ENCODE measurements around the gene DLG1. TPM values are rescaled to one million over a fixed set of nuclear protein-coding genes. Genes with fewer than 3 reads are reported as not detected.

The DLG1 gene
- total and polyA plus RNA-seq, 2 of the 4 experiments (the other 2 are of a cell fraction), result 21.2 to 57.7 TPM

DNA sequence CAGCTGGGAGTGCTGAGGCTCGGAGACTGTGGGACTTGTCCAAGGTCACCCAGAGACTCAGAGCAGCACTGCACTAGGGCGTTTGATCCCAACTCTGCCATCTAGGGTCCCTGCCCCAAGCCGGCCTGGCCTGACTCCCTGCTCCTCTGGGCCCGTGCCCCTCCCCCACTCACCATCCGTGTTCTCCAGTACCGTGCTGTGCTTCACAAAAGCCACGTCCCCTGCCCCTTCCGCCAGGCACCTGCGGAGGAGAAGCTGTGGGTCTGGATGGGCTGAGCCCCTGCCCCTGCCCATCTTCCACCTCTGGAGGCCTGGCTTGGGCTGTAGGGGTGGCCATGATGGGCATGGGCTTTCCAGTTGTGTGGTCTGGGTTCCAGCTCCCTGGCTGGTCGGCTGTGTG, 277.2 kb downstream of the DLG1 start:
- intact Hi-C loops (cut with micrococcal nuclease) (no loop called here), dilution Hi-C loops (cut with HindIII; ENCODE audit: low sequenced_read_pairs, unreplicated experiment) (no loop called here), in situ Hi-C loops (cut with MboI; ENCODE audit: low sequenced_read_pairs) (no loop called here)
- no peak overlapping the region for H3K27ac ChIP-seq (ENCODE audit: insufficient read depth, low read length)
- no CpG with 5 or more reads among the region's 10 CpGs for WGBS, 2 experiments (ENCODE audit: extremely low coverage in 2 of 2, insufficient read length in 1 of 2)
- no peak overlapping the region for H4K5ac ChIP-seq (ENCODE audit: low read depth, low read length)
- no peak overlapping the region for H2BK20ac ChIP-seq (ENCODE audit: low read depth, low read length)
- no peaks in the 10 kb centered on the region for H3K36me3 ChIP-seq (ENCODE audit: control insufficient read depth, insufficient read depth, low read length)
- H3K4me3 ChIP-seq (ENCODE audit: insufficient read depth, low read depth, low read length), result no peak overlapping the region
- no peak overlapping the region for H2BK5ac ChIP-seq (ENCODE audit: low read depth, low read length, poor library complexity, severe bottlenecking)
- no peak overlapping the region for H3K18ac ChIP-seq (ENCODE audit: low read depth, low read length)
- no peak overlapping the region for H3K14ac ChIP-seq (replicated peaks; ENCODE audit: low read depth, low read length)
- no peak overlapping the region for H3K4me2 ChIP-seq (ENCODE audit: low read depth, low read length)
- no peak overlapping the region for H4K91ac ChIP-seq (ENCODE audit: insufficient read depth, low read depth, low read length)
- no peak for DNase-seq
- no peak overlapping the region for H4K8ac ChIP-seq (ENCODE audit: low read depth in 2 of 2, low read length in 2 of 2)
- ChIA-PET POLR2A (ENCODE audit: unreplicated experiment) (no interaction called here), CTCF (no interaction called here)
- no peak overlapping the region for H3K56ac ChIP-seq (ENCODE audit: extremely low read depth, insufficient read depth, low read length)
- H3K4ac ChIP-seq (ENCODE audit: low read depth, low read length), result no peak overlapping the region
- no peaks in the 10 kb centered on the region for H3K9me3 ChIP-seq (ENCODE audit: control insufficient read depth, insufficient read depth, low read length)
- H2BK120ac ChIP-seq (ENCODE audit: low read depth, low read length), result no peak overlapping the region
- H2BK15ac ChIP-seq (ENCODE audit: low read depth, low read length), result no peak overlapping the region
- H3K23ac ChIP-seq (ENCODE audit: low read depth, low read length), result no peak overlapping the region
- H3K9ac ChIP-seq (ENCODE audit: low read depth, low read length), result no peak overlapping the region
- no peaks in the 10 kb centered on the region for H4K20me1 ChIP-seq (ENCODE audit: insufficient read depth, low read length)
- H2AFZ ChIP-seq (replicated peaks; ENCODE audit: low read length, poor library complexity), result no peak overlapping the region
- H3K4me1 ChIP-seq (ENCODE audit: control insufficient read depth, insufficient read depth, low read length), result no peaks in the 10 kb centered on the region
- no peak overlapping the region for H2AK5ac ChIP-seq (ENCODE audit: low read depth, low read length)
- no peaks in the 10 kb centered on the region for H3K9me1 ChIP-seq (ENCODE audit: insufficient read depth, low read length)
- TF ChIP-seq CHD1 (IDR thresholded peaks at IDR 0.05; ENCODE audit: low read depth, low read length), result no peak
- TF ChIP-seq RAD21 (IDR thresholded peaks at IDR 0.05; ENCODE audit: low read length), result no peak
- TF ChIP-seq CEBPB (IDR thresholded peaks at IDR 0.05; ENCODE audit: low read depth, low read length), result no peak
- TF ChIP-seq NFE2L2 (IDR thresholded peaks at IDR 0.05; ENCODE audit: low read depth, low read length), result no peak
- no peak for TF ChIP-seq RFX5 (IDR thresholded peaks at IDR 0.05; ENCODE audit: low read depth, low read length)
- TF ChIP-seq, protein P1, sequence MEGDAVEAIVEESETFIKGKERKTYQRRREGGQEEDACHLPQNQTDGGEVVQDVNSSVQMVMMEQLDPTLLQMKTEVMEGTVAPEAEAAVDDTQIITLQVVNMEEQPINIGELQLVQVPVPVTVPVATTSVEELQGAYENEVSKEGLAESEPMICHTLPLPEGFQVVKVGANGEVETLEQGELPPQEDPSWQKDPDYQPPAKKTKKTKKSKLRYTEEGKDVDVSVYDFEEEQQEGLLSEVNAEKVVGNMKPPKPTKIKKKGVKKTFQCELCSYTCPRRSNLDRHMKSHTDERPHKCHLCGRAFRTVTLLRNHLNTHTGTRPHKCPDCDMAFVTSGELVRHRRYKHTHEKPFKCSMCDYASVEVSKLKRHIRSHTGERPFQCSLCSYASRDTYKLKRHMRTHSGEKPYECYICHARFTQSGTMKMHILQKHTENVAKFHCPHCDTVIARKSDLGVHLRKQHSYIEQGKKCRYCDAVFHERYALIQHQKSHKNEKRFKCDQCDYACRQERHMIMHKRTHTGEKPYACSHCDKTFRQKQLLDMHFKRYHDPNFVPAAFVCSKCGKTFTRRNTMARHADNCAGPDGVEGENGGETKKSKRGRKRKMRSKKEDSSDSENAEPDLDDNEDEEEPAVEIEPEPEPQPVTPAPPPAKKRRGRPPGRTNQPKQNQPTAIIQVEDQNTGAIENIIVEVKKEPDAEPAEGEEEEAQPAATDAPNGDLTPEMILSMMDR (conservative IDR thresholded peaks at IDR 0.05; ENCODE audit: low read depth, low read length), result no peak
- no peak for TF ChIP-seq RCOR1 (IDR thresholded peaks at IDR 0.05; ENCODE audit: insufficient replicate concordance, low read length)
- no TSS peak for BruUV-seq (replicated peaks)
- H2AK9ac ChIP-seq (replicated peaks; ENCODE audit: low read depth, low read length, poor library complexity), result no peak overlapping the region
- H3K79me1 ChIP-seq (ENCODE audit: low read depth in 1 of 2, low read length in 2 of 2), result no peaks in the 10 kb centered on the region
- H3K27me3 ChIP-seq (ENCODE audit: control insufficient read depth, insufficient read depth, low read length), result peaks cover 60% of the 10 kb centered on the region
- no peak for ATAC-seq (ENCODE audit: low read depth)

Measured in IMR-90 (cell line).